GM19463 (cell line): ENCODE data around the gene GPR137B.
"Not testable (repeated sequence)": the region's sequence is repeated elsewhere in the genome, so short reads cannot be mapped to it uniquely, and the experiment has no call there.

ENCODE experiments used
- ATAC-seq: cut with Tn5 transposase; IDR thresholded peaks from one replicate; pipeline ENCODE4 v1.9.1; 2021; ENCODE audit warnings: mild to moderate bottlenecking, moderate library complexity; ENCODE audit not compliant: unreplicated experiment

Gene GPR137B

DNA sequence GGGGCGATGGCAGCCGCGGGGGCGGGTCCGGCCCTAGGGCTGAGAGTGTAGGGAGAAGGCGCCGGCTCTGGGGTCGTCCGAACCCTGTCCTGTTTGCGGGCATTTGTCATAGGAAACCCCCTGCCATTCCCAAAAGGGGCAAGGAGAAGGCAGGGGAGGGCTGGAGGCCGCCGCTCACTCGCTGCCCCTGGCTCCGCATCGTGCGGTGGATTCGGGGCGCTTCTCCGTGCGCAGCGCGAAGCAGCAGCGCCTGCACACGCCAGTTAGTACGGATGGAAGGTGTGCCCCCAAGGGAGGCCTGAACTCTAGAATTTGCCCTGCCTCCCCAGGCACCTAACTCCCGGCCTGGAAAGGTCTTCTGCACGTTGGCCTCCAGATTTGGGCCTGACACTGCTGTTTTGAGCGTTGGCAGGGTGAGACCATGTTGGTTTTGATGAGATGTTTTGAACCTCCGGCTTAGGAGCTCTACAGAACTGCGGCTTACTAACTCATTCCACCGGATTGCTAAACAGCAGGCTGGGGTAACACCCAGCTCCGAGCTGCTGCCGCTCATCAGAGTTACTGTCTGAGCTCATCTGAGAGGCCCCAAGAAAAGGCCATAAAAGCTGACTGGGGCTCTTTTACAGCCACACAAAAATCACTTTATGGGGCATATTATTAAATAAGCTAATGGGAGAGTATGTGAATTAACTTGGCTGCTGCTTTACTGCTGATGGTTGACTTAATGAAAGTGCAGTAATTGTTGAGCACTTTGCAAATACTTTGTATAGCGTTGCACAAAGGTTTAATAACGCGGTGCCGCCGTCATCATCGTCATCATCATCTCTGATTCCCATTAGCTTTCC, 987 bp downstream of the GPR137B start:
- ATAC-seq: peak; percentile 19

DNA sequence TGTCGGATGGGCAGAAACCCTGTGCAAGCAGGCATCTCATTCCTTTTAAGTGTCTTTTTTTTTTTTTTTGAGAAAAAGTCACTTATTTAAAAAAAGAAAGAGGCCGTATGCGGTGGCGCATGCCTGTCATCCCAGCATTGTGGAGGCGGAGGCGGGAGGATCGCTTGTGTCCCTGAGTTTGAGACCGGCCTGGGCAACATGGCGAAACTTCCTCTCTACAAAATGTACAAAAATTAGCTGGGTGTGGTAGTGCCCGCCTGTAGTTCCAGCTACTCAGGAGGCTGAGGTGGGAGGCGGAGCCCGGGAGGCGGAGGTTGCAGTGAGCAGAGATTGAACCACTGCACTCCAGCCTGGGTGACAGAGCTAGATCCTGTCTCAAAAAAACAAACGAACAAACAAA, 1.7 kb downstream of the GPR137B start:
- no peak for ATAC-seq

DNA sequence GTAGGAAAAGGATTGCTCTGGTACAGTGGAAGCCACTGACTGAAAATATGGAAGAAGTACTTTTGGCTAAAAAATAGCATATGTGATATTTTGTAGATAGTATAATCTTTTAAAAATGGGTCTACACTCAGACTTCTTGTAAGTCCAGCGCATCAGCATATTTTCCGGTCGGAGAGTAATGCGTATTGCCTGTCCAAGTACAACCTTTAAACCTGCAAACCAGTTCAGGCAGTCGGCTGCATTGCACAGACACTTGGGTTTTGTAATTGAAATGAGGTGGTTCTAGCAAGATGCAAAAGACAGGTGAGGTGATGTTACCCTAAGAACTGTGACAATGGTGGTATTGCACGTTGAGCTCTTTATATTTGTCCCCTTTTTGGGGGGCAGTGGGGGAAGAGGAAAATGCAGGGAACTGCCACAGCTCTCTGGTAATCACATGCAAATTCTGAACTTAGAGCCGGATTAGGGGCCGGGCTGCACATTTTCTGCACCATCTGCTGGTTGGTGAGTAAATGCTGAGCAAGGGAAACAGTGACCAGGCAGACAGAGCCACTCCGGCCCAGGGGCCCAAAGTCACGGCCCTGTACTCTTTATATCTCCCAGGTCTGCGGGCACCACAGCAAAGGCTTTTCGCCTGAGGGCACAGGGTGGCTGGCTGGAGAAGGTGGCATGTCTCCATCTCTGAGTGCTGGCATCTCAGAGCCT, 2.3 kb downstream of the GPR137B start:
- ATAC-seq: peak; percentile 27

DNA sequence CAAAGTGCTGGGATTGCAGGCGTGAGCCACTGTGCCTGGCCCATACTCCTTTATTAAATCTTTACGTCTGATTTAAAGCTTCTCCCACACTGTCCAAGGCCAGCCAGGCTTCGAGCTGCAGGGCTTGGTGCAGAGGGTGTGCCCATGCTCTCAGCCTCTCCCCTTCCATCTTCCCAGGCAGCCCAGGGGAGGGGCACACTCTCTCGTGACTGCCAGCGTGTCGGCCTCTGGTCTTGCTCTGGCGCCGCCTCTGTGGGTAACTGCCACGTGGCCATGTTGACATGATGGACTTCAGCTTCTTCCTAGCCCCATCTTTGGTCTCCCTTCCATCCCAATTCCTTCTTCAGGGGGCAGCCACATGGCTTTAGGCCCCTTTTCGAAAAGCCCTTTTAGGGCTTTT, 4.7 kb downstream of the GPR137B start:
- ATAC-seq: no peak

DNA sequence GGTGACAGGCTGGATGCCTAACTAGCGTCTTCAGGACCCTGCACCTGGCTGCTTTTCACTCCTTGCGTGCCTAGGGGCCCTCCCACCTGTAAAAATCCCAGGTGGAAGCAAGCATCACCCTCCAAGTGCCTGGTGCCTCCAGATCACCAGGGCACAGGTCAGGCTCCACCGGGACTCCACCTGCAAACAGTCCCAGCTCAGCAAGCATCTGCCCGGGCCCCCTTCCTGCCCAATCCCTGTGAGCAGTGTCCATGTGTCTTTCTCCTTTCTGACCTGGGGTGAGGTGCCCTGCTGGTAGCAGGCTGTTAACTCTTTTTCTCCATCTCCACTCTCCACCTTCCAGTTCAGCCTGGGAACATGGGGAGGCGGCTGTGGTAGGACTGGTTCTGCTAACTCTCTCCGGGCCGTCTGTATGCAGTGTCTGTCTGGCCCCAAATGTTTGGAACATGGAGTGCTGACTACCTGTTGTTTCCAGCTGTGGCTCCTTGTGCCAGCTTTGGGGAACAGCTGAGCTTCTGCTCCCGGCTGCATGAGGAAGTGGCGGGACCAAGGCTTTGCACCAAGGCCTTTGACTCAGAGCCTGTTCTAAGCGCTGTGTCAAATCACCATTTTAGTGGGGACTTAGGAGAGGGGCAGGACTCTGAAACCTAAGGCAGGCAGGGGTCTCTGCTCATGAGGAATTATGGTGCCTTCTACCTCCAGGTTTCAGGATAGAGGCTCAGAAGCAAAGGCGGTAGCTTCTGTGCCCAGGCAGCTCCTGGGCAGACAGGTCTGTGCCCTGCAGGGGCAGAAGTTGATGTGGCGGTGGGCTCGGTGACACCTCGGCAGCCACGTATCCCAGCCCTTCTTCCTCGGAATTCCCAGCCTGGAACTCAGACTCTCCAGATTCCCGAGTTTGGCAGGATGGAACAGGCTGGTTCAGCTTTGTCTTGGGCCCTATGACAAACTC, 5.5 kb downstream of the GPR137B start:
- ATAC-seq: no peak

DNA sequence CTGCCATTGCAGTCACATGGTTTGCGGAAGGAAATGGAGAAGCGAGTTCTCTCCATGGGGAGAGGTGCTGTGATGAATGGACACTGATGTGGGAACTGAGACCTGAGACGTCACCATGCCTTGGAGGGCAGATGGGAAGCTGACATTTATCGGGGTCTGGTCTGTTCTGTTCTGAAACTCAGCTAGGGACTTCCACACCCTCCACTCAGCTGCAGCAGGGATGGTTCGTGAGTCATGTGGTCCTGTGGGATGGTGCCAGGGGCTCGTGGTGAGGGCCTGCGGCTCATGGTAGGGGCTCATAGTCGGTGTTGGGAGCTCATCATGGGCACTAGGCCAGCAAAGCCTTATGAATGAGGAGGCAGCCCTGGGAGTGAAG, 6.1 kb downstream of the GPR137B start:
- ATAC-seq: no peak

DNA sequence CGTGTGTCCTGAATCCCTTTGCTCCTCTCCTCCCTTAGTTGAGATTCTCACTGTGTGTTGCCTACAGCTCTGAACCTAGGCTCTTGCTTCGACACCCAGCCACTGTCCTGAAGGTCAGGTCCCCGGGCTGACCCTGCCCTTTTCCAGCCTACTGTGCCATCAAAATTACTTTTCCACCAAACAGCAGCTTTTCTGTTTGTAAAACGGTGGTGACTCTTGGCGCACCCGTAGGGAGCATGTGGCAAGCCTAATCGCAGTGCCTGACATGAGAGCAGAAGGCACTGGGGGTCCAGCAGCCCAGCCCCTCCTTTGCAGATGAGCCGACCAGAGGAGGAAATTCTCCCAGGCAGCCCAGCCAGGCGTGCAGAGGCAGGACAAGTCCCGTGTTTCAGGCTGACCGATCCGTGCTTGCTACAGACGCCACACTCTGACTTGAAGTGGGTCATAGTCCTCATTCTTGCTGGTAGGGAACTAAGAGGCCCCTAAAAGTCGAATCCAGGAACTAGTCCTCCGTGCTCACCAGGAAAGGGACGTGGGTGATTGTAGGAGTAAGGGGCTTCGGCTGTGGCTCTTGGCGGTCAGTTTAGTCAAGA, 6.8 kb downstream of the GPR137B start:
- ATAC-seq: no peak

DNA sequence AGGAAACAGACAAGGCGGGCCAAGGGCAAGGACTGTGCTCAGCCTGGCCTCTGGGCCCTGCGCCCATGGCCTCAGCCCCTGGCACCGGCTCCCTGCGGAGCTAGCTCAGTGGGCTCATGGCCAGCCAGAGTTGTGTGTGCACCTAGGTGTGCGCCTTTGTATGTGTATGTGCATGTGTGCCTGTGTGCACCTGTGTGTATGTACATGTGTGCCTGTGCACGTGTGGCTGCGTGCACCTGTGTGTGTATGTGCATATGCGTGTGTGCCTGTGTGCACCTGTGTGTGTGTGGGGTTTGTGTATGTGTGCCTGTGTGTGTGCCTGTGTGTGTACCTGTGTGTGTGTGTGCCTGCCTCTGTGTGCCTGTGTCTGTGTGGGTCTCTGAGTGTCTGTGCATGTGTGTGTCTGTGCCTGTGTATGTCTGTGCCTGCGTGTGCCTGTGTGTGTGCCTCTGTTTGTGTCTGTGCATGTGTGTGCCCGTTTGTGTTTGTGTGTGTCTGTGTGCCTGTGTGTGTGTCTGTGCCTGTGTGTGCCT, 7.4 kb downstream of the GPR137B start:
- no peak for ATAC-seq

DNA sequence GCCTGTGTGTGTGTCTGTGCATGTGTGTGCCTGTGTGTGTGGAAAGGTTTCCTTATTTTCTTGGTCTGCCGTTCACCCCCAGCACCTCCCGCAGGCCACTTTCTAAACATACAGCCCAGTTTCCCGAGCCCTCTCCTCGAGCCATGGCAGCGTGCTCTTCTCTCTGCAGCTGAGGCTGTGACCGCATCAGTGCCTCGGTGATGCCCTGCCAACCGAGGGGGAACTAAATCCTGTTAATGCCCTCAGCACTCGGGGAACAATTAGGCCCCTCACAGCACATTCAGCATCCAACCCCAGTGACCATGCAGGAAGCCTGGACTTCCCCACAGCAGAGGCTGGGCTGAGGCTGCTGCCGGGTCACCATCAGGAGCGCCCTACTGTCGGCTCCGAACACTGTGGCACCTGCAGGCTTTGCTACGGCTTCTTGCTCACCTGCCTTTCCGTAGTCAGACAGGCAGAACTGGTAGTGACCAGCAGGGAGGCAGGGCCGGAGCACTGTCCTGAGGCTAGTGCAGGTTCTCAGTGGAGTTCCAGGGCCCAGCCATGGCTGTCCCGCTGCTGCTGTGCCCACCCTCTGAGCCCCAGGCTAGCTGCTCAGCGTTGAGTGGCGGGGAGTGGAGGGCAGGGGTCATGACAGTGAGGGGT, 8.1 kb downstream of the GPR137B start:
- ATAC-seq: no peak

DNA sequence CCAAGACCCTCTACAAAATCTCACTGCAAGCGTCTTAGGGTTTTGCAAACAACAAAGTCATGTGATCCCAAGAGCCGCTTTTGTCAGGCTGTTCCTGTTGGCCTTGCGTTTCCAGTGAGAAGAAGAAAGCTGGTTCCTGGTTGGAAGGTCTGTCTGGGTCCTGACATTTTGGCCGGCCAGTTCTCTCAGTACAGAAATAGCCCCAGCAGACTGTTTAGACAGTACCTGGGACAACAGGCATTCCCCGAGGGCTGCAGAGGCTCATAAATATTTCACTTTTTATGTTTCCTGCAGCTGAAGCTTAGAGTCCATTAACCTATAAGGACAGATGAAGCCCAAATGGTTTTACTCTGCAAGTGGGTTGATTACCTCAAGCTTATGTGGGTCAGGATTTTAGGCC, 8.6 kb downstream of the GPR137B start:
- ATAC-seq: no peak

DNA sequence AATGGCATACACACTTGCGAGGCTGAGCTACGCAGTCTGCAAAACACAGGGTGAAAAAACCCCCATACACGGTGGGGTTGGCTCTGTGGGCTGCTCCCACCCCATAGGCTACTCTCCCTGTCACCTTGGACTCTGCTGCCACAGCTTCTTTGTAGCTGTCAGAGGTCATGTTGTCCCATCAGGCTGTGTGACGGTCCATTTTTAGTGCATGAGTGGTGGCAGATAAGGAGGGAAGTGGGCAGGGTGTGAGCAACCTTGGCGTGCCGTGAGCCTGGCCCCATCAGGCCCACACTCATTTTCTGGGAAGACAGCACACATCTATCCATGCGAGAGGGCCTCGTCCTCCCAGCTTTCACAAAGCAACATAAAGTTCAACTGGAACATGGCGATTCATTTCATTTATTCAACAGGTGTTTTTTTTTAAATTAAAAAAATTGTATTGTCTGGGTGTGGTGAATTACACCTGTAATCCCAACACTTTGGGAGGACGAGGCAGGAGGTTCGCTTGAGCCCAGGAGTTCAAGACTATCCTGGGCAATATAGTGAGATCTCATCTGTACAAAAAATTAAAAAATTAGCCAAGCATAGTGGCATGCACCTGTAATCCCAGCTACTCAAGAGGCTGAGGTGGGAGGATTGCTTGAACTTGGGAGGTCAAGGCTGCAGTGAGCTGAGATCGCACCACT, 9.5 kb downstream of the GPR137B start:
- ATAC-seq: no peak

DNA sequence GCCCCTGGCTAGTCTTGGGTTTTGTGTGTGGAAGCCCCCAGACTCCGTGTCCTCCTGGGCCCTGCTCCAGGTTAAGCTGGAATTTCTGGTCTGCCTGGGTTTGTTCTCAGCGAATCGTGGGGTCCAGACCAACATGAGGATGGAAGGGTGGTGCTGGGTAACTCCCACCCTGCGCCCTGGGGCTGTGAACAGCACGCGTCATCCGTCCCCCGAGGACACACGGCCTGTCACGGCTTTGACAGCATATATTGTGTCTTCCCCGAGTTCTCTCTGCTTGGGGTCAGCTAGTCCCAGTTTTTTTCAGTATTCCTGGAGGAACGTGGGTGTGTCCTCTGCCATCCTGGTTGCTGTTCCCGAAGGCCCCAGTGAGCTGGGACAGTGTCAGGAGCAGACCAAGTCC, 11.8 kb downstream of the GPR137B start:
- ATAC-seq: no peak

DNA sequence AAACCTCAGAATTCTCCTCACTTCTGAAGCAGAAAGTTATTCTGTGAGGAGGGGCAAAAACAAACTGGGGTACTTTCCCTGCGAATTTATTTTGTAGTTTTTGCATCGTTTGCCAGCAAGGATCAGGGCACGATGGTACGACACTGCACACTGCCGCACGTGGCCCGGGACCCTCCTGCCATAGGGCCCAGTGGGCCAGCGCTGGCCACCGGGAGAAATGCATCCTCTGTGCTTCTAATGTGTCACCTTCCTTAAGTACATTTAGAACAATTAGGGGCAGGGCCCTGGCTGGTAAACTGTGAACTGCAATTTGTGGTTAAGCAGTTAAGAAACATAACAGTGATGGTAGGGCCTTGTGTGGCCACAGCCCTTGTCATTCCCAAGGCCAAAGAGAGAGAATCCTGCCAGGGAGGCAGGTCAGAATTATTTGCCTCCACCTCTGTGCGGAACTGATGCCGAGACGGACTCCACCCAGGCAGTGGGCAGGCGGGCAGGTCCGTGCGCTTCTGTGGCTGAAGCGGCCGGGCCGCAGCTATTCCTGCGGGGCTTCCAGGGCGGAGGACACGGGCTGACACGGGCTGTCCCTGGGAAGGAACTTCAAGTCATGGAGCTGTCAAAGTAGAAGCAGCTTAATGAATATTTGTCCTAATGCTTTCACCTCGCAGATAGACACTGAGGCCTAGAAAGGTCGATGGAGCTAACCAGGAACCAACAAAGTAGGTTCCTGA, 12.5 kb downstream of the GPR137B start:
- no peak for ATAC-seq

DNA sequence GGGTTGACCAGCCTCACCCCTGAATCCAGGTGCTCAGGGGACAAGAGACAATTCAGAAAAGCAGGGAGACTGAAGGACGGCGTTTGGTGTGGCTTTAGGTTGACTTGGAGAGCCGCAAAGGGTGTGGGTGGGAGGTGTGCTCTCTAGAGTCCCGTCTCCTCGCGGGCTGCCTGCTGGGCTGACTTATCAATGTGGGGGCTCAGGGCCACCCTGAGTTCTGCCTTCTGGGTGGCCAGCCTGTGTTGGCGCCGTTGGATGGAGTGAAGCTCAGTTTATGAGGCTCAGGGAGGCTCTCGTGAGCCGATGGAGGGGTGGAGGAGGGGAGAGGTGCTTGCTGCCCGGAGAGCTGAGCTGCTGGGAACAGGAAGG, 13.0 kb downstream of the GPR137B start:
- no peak for ATAC-seq

DNA sequence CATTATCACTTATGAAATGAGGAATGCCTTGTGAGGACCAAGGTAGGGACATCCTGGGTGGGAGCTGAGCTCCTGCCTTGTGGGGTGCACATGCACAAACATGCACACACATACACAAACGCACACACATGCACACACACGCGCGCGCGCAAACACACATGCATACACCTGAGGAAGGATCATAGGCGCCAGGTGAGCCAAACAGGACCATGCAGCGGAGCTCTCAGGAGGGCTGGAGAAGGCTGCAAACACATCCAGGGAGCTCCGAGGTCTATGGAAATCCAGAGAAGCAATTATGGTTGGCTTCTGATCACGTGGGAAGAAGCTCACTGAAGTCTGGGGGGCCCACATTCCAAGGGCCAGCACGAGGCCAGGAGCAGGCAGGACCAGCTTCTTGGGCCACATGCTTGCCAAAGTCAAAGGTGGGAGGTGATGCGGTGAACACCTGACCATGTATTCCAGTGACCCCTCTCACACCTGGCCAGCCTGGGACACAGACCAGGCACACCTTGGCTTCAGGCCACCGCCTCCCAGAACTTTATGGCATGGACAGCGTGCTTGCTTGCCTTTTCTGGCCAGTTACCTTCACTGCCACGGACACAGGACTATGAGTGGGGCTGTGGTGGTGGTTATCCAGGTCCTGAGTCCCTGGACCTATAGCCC, 13.6 kb downstream of the GPR137B start:
- no peak for ATAC-seq

DNA sequence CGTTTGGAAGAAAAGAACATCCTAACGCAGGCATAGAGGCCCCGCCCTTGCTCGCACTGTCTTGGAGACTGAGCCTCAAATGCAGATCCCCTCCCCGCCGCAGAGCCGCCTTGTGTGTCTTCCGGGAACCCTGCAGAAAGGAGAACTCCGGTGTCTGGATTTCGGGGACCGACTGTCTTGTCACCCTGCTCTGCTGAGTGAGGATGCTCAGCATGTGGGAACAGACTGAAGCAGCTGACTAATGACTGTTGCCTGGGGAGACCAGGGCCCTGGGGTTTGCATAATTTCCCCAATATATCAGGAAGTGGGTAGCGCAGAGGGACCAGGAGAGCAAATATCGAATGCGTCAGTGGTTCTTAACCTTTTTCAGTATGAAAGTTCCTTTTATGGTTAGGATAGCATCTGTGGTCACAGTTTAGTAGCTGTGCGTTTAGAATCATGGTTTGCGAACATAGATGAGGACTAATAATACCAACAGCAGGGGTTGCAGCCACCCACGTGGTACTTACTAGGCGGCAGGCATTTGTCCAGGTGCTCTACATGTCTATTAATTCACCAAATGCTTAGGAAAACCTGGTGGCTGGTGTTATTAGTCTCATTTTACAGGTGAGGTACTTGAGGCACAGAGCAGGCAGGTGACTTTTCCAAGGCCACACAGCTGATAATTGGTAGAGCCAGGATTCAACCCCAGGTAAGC, 14.3 kb downstream of the GPR137B start:
- ATAC-seq: peak; percentile 73

DNA sequence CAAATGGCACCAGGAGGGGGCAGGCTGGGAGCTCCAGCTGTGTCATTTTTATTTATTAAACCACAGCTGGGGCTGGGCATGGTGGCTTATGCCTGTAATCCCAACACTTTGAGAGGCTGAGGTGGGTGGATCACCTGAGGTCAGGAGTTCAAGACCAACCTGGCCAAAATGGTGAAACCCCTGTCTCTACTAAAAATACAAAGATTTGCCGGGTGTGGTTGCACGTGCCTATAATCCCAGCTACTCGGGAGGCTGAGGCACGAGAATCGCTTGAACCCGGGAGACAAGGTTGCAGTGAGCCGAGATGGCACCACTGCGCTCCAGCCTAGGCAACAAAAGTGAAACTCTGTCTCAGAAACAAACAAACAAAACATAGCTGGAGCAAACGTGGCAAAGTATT, 15.7 kb downstream of the GPR137B start:
- not testable (repeated sequence) for ATAC-seq

DNA sequence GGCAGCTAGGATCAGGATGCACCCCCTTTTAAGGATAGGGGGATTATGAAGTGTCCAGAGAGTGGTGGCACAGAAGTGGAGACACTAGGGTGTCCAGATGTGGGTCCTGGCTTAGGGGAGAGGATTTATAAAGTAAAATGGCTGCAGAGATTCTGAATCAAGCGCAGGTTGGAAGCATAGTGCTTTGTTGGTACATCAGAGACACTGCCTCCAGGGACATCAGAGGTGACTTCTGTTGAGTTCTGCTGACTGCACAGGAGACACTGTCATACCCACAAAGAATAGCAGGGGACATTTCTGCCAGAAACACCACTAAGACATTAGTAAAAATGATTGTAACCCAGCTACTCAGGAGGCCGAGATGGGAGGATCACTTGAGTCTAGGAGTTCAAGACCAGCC, 16.4 kb downstream of the GPR137B start:
- ATAC-seq: no peak
